Upper lobe of right lung (tissue), 1 donor: ENCODE results near the gene TRIM63. TPM values are rescaled to one million over a fixed set of nuclear protein-coding genes. Genes with fewer than 3 reads are reported as not detected.
A peak's percentile ranks its signal among the peaks of the same experiment; 100 is the strongest.

Source experiments
- ATAC-seq: fragments of 200-7000 bp; cut with Tn5 transposase; one replicate; pipeline ENCODE4 v1.9.1; 2020; ENCODE audit warnings: mild to moderate bottlenecking, moderate library complexity
- DNase-seq: peaks from one replicate; pipeline ENCODE4 v3.0.0-alpha.2; 2020
- H3K27ac ChIP-seq: fragments of 200-600 bp; one replicate; pipeline ENCODE4 v1.8.0; 2022
- H3K27me3 ChIP-seq: fragments of 200-600 bp; one replicate; pipeline ENCODE4 v1.8.0; 2022; ENCODE audit warnings: mild to moderate bottlenecking
- H3K36me3 ChIP-seq: fragments of 200-600 bp; one replicate; pipeline ENCODE4 v1.8.0; 2022
- H3K4me1 ChIP-seq: fragments of 200-600 bp; one replicate; pipeline ENCODE4 v1.8.0; 2022
- H3K4me3 ChIP-seq: fragments of 200-600 bp; one replicate; pipeline ENCODE4 v1.8.0; 2022; ENCODE audit warnings: mild to moderate bottlenecking
- H3K9me3 ChIP-seq: fragments of 200-600 bp; one replicate; pipeline ENCODE4 v1.8.0; 2022
- intact Hi-C: fragments of 100-400 bp; cut with DNase I; formaldehyde crosslinking; loops from one replicate; pipeline ENCODE4 v1.11.0; 2022
- total RNA-seq: library from RNA; stranded (reverse); fragmentation: NEBNext Ultra II Directional; extraction: Animal tissue kit (Norgen Biotek cat#: 25700); gene quantifications from one replicate; pipeline ENCODE4 v1.2.1, GENCODE V29; 2021
- TF ChIP-seq, protein P1 (sequence below): fragments of 200-600 bp; IDR thresholded peaks from one replicate; pipeline ENCODE4 v1.8.0; 2022; ENCODE audit warnings: antibody characterized with exemption
- donor health status: DM: no; HTN: yes; CAD: no; lungs with severe emphysema.

Gene TRIM63
- total RNA-seq, 1 donor from 2014 or later = 0.46 TPM

DNA sequence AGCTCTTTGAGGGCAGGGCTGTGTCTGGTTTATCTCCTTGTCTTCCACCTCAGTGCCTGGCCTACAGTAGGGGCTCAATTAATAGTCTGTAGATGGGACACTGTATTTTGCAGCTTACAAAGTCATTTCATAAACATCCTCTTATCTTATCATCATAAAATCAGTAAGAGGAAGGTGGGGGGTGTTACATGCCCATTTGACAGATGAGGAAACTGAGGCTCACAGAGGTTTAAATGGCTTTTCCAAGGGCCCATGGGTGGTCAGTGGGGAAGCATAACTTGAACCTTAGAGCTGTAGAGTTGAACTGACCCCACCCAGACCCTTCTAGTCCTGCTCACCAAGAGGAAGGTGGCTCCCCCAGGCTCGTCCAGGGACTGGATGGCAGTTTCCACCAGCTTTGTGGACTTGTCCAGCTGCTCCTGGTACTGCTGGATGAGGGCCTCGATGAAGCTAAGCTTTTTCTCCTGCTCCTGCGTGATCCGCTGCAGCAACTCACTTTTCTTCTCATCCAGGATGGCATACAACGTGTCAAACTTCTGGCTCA is 9.3 kb downstream of the TRIM63 start:
- DNase-seq (no peak), ATAC-seq (no peak)
- no peaks in the 10 kb centered on the region for H3K36me3 ChIP-seq
- no peaks in the 10 kb centered on the region for H3K4me1 ChIP-seq
- intact Hi-C loops = no loop called here
- TF ChIP-seq, protein P1, sequence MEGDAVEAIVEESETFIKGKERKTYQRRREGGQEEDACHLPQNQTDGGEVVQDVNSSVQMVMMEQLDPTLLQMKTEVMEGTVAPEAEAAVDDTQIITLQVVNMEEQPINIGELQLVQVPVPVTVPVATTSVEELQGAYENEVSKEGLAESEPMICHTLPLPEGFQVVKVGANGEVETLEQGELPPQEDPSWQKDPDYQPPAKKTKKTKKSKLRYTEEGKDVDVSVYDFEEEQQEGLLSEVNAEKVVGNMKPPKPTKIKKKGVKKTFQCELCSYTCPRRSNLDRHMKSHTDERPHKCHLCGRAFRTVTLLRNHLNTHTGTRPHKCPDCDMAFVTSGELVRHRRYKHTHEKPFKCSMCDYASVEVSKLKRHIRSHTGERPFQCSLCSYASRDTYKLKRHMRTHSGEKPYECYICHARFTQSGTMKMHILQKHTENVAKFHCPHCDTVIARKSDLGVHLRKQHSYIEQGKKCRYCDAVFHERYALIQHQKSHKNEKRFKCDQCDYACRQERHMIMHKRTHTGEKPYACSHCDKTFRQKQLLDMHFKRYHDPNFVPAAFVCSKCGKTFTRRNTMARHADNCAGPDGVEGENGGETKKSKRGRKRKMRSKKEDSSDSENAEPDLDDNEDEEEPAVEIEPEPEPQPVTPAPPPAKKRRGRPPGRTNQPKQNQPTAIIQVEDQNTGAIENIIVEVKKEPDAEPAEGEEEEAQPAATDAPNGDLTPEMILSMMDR = no peak
- no peak overlapping the region for H3K27ac ChIP-seq
- peaks cover 19% of the 10 kb centered on the region for H3K27me3 ChIP-seq
- no peaks in the 10 kb centered on the region for H3K9me3 ChIP-seq
- no peak overlapping the region for H3K4me3 ChIP-seq

DNA sequence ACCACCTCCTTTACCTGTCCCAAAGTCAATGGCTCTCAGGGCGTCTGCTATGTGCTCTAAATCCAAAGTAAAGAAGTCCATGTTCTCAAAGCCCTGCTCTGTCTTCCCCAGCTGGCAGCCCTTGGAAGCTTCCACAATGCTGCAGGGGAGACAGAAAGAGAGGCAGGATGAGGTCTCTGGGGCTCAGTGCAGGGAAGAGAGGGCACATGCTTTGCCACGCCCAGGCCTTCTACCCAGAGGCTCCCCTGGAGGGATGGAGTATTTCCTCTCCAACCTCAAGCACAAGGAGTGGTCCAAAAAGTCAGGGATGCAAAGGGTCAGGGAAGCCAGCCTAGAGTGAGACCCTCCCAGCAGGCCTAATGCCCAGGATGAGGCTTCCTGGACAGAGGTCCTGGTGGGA is 10.2 kb downstream of the TRIM63 start:
- no peak for ATAC-seq
- Histone ChIP-seq H3K9me3 (no peaks in the 10 kb centered on the region), H3K4me1 (no peaks in the 10 kb centered on the region), H3K4me3 (no peak overlapping the region), H3K27ac (no peak overlapping the region), H3K36me3 (no peaks in the 10 kb centered on the region), H3K27me3 (peaks cover 19% of the 10 kb centered on the region)
- TF ChIP-seq, protein P1 = no peak
- no peak for DNase-seq
- intact Hi-C loops = no loop called here

DNA sequence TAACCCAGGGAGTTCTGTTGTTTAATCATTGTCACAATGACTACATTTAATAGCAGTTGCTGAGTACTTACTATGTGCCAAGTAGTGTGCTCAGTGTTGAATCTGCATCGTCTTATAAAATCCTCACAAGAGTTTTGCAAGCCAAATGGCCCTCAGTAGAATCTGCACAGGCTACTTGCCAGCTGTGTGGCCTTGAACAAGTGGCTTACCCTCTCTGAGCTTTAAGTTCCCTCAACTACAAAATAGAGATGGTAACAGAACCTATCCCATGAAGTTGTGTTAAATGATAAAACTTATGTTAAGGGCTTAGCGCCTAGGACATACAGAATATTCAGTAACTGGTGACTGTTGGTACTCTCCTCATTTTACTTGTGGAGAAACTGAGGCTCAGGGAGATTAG is 12.4 kb downstream of the TRIM63 start:
- DNase-seq = no peak
- TF ChIP-seq, protein P1 = no peak
- H3K36me3 ChIP-seq = no peaks in the 10 kb centered on the region
- no peak overlapping the region for H3K27ac ChIP-seq
- peaks cover 24% of the 10 kb centered on the region for H3K27me3 ChIP-seq
- no peak for ATAC-seq
- no peaks in the 10 kb centered on the region for H3K4me1 ChIP-seq
- intact Hi-C loops = no loop called here
- H3K9me3 ChIP-seq = no peaks in the 10 kb centered on the region
- no peak overlapping the region for H3K4me3 ChIP-seq

DNA sequence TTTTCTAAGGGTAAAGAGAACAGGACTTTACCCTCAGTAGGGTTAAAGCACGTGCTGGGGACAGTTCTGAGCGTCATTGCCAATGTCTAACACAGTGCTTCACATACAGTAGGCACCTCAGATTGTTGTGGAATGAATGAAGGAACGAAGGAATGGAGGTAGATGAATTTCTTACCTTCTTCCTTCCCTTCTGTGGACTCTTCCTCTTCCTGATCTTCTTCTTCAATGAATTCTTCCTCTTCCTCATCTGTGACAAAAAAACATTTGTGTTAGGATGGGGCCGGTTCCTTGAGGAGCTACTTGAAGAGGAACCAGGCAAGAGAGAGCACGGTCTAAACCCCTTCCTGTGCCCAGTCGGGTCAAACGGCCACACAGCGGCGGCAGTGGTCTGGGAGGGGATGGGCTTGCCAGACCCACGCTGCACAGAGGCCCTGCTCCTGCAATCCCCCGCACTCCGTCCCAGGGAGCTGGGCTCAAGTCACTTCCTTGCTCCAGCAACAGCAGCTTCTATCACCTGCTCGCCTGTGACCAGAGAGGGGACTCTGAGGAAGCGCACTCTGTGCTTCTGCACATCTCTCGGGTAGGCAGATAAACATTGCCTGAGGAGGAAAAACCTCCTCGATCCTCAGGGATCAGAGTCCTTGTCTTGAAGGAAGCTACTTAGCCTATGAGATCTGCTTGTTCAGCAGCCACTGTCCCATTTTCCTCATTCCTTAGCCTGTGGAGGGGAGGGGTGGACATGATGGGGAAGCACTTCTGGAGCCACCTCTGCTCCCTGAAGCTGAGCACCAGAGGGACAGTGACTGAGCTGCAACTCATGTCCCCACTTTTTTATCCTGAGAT is 13.5 kb downstream of the TRIM63 start:
- H3K4me3 ChIP-seq = no peak overlapping the region
- DNase-seq = no peak

DNA sequence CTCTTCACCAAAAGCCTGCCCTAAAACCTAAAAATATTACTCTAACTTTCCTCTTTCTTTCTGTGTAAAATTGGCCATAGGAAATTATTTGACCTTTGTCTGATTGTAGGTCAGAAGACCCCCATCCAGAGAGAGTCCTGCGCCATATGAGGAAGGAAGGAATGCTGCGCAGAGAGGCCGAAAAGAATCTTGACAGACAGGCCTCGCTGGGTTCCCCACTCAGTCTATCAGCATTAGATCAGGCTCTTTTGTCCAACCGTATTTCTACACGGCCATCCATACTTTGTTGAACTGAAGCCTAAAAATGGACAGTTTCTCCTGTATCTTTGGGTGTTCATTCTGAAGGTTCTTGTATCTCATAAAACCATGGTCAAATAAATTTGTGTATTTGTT is 17.2 kb downstream of the TRIM63 start:
- no peak overlapping the region for H3K27ac ChIP-seq

More for the DNA sequence above, 13.5 kb downstream of the TRIM63 start:
- Histone ChIP-seq H3K9me3 (no peaks in the 10 kb centered on the region), H3K36me3 (no peaks in the 10 kb centered on the region), H3K27me3 (peaks cover 28% of the 10 kb centered on the region), H3K27ac (no peak overlapping the region), H3K4me1 (no peaks in the 10 kb centered on the region)
- intact Hi-C loops = no loop called here
- TF ChIP-seq, protein P1 = no peak
- peak; percentile 47 for ATAC-seq

More for the DNA sequence above, 17.2 kb downstream of the TRIM63 start:
- DNase-seq (no peak), ATAC-seq (no peak)
- peaks cover 6% of the 10 kb centered on the region for H3K4me1 ChIP-seq
- H3K4me3 ChIP-seq = no peak overlapping the region
- peaks cover 48% of the 10 kb centered on the region for H3K27me3 ChIP-seq
- H3K36me3 ChIP-seq = no peaks in the 10 kb centered on the region
- H3K9me3 ChIP-seq = no peaks in the 10 kb centered on the region
- intact Hi-C loops = no loop called here
- TF ChIP-seq, protein P1 = no peak
